ENCODE results near the gene WASHC3.

The WASHC3 gene

DNA sequence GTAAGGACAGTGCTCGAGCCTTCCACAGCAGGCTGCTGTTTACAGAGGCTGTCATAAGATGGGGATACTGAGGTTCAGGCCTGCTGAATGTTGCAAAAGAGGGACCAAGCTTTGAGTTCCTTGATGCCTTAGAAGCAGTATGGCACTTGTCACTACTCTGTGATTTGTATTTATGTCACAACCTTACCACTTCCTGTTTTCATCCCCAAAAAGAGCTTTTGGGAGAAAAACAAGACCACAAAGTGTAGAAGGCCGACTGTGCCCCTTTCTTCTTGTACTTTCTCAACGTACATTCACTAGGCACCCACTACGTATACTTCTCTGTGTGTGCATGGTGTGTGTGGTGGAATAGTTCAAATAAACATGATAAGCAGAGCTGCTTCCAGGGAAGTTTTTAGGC, 94.3 kb downstream of the WASHC3 start:
- peak in 1 of 2 donors; percentile 0 for DNase-seq

DNA sequence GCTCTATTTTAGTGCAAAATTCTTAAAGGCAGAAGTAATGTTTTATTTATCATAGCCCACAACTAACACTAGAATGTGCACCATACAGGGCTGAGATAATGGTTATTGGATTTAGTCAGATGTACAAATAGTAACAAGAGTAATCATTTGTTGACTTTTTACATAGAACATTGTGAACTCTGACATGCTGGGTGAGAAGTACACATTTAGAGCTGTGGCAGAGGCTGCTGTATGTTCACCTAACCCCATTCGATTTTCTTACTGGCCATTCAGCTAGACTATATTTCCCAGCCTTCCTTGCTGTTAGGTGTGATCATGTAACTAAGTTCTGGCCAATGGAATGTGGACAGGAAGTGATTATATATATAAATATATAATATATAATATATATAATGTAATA, 95.3 kb downstream of the WASHC3 start:
- no peak for DNase-seq

DNA sequence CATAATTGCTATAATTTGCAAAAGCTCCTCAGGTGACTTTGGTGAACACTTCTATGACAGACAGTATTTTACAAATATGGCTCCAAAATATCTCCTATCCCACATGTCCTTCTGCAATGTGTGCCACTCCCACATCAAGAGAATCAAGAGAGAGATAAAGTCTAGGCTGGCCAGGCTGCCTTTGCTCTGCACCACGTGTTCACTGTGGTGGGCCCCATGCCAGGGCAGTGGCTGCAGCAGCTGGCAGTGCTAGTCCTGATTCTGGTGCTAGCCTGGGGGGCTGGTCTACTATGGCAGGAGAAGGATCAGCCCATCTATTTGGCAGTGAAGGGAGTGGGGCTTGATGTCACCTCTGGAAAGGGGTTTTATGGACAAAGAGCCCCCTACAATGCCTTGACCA, 98.1 kb downstream of the WASHC3 start:
- no peak for DNase-seq
